Measurements from ENCODE around the gene PLEKHH1. TPM values are rescaled to one million over a fixed set of nuclear protein-coding genes. Genes with fewer than 3 reads are reported as not detected.
"Not testable (repeated sequence)": the region's sequence is repeated elsewhere in the genome, so short reads cannot be mapped to it uniquely, and the experiment has no call there.

Gene PLEKHH1
- total RNA-seq, 1 donor from 2014 or later: 1.7 TPM

DNA sequence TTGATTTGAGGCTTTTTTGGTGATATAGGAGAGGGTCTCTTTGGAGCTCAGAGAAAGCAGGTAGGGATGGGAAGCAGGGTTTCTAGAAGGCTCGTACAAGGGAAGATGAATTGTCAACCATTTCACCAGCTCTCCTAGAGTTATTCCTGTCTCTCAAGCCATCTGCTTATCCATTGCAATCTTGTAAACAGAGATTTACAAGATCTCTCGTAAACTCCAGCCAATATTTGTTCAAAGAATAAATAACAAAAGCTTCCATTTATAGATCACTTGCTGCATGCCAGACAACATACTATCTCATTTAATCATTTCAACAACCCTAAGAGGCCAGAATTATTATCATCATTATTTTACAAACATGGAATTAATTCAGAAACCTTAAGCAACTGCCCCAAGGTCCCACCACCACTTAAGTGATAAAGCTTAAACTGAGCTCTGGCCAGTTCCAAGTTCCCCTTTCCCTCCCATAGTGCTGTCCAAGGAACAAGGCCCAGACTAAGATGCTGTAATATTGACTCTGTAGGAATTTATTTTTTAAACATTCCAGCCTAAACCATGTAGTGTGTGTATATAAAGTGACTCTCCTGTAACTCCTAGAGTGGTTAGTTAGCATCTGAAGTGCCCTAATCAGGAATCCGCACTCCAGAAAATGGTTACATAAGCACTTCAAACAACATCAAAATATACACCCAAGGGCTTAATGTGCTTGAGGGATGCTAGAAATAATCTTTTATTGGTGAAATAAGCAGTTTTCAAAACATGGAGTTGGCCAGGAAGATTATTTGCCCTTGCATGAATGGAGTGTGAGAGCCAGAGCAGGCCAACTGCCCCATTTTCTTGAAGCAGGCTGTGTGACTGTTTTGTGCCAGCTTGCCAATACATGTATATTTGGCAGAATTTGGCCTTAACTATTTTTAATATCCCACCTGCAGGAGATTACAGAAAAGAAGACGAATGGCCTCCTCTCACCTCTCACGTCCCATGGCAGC lies 2.8 kb upstream of the PLEKHH1 start:
- Mint-ChIP-seq H3K27me3 (peaks cover 58% of the 10 kb centered on the region), H3K27ac (no peak overlapping the region), H3K9me3 (no peaks in the 10 kb centered on the region), H3K4me1 (peaks cover 5% of the 10 kb centered on the region), H3K36me3 (ENCODE audit: low read depth) (no peaks in the 10 kb centered on the region), H3K4me3 (no peak overlapping the region)
- intact Hi-C loops (cut with micrococcal nuclease): loop anchor here (5.0 kb wide), 2 partner anchors 43 to 103 kb away; partner anchors contain the start of gene TMEM229B
- no peak for DNase-seq

DNA sequence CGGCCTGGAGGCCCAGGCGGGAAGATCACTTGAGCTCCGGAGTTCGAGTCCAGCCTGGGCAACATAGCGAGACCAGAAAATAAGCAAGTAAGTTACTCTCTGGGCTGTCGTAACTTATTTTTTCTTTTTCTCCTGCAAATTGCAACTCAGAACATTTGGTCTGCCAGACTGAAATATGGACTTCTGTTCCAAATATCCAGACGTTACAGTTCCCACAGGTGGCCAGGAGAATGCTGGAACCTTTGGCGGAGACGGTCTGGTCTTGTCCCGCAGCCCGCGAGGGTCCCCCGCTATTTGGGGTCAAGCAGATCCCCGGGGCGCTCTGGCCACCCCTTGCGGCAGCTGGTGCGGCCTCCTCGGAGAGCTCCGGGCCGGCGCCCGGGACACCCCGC lies 488 bp upstream of the PLEKHH1 start:
- no peak overlapping the region for H3K27ac Mint-ChIP-seq
- H3K36me3 Mint-ChIP-seq (ENCODE audit: low read depth): no peaks in the 10 kb centered on the region
- peak overlapping the region; percentile 64 for H3K4me3 Mint-ChIP-seq
- peaks cover 5% of the 10 kb centered on the region for H3K4me1 Mint-ChIP-seq
- DNase-seq: no peak
- intact Hi-C loops (cut with micrococcal nuclease): loop anchor here (5.0 kb wide), 1 partner anchor 45 kb away; the partner anchor contains the start of gene TMEM229B
- peaks cover 54% of the 10 kb centered on the region for H3K27me3 Mint-ChIP-seq
- no peaks in the 10 kb centered on the region for H3K9me3 Mint-ChIP-seq

- Mint-ChIP-seq H3K4me1 (peaks cover 5% of the 10 kb centered on the region), H3K4me3 (peak overlapping the region; percentile 77), H3K27ac (no peak overlapping the region), H3K9me3 (no peaks in the 10 kb centered on the region), H3K27me3 (peaks cover 53% of the 10 kb centered on the region), H3K36me3 (ENCODE audit: low read depth) (no peaks in the 10 kb centered on the region)
- intact Hi-C loops (cut with micrococcal nuclease): loop anchor here (1.0 to 5.0 kb wide), 2 partner anchors 46 to 67 kb away; partner anchors contain the start of genes PIGH and TMEM229B
- no peak for DNase-seq
These were observed 630 bp downstream of the PLEKHH1 start for GRCh38 chr14:67533754-67534085.

DNA sequence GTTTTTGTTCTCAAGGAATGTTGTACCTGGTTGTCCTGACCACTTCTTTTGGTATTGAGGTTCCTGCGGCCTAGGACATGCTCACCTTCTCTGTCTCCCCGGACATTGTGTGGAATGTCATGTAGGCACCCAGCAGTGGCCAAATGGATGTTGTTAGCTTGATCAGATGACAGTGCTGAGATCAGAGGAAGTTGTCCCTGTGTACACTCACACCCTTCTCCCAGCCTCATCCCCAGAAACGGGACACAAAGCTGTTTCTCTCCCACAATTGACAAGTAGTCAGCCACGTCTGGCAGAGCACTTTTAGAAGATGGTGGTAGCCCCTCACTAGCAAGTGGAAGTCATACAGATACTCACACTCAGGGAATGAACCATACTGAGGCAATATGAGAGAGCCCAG lies 3.0 kb downstream of the PLEKHH1 start:
- Mint-ChIP-seq H3K27ac (no peak overlapping the region), H3K27me3 (peaks cover 49% of the 10 kb centered on the region), H3K9me3 (no peaks in the 10 kb centered on the region), H3K4me3 (no peak overlapping the region), H3K36me3 (ENCODE audit: low read depth) (no peaks in the 10 kb centered on the region), H3K4me1 (peaks cover 5% of the 10 kb centered on the region)
- no peak for DNase-seq
- intact Hi-C loops (cut with micrococcal nuclease): no loop called here

DNA sequence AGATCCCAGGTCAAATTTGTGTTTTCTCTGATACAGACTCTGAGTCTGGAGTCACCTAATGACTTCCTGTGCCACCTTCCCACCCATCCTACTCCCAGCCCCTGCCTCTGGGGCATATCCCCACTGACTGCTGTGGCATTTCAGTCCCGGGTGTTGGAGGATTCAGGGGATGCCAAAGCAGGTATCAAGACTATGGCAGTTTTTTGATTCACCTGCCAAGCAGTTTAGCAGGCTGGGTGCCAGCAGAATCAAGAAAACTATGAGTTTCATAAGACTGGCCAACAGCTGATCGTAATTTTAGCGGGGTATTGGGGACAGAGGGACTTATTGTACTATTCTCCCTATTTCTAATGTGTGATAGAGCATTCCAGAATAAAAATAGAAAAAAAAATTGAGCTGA lies 4.6 kb downstream of the PLEKHH1 start:
- H3K27me3 Mint-ChIP-seq: peaks cover 50% of the 10 kb centered on the region
- no peak for DNase-seq
- H3K4me1 Mint-ChIP-seq: peaks cover 8% of the 10 kb centered on the region
- no peaks in the 10 kb centered on the region for H3K36me3 Mint-ChIP-seq (ENCODE audit: low read depth)
- intact Hi-C loops (cut with micrococcal nuclease): no loop called here
- H3K4me3 Mint-ChIP-seq: no peak overlapping the region
- H3K27ac Mint-ChIP-seq: no peak overlapping the region
- H3K9me3 Mint-ChIP-seq: no peaks in the 10 kb centered on the region

DNA sequence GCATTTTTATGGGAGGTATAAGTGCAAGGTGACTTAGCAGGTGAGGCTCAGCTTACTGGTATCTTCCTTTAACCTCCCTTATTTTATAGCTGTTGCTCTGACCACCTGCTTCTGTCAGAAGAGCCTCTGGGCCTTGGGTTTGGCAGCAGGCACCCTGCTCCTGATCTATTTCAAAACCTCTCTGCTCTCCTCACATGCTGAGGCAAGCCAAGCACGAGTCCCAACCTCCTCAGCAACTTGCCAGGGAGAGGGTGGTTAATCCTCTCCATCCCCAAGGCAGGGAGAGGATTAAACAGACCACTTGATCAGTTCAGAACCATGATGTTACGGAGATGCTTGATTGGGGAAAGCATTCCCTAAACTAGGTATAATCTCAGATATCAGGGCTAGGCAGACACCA lies 5.4 kb downstream of the PLEKHH1 start:
- Mint-ChIP-seq H3K36me3 (ENCODE audit: low read depth) (no peaks in the 10 kb centered on the region), H3K27me3 (peaks cover 57% of the 10 kb centered on the region)

DNA sequence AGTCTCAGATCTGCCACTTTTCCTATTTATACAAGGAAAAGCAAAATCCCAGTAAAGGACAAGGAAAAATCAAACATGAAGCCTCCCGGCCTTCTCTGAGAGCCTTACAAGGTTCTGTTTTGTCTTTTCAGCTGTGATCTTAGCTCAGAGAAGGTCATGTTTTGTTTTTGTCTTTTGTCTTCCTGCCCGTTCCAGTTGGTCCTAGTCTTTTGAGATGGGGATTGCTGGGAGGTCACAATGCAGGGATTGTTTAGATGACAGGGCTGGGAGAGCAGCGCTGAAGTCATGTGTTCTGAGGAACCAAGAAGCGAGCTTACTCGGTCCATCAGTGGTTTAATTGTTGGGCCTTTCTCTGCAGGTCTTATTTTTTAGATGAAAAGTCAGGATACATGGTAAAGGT lies 6.0 kb downstream of the PLEKHH1 start:
- no peak for DNase-seq

More for the DNA sequence above, 5.4 kb downstream of the PLEKHH1 start:
- intact Hi-C loops (cut with micrococcal nuclease): no loop called here
- DNase-seq: no peak
- no peak overlapping the region for H3K27ac Mint-ChIP-seq
- no peak overlapping the region for H3K4me3 Mint-ChIP-seq
- H3K4me1 Mint-ChIP-seq: peaks cover 8% of the 10 kb centered on the region
- H3K9me3 Mint-ChIP-seq: no peaks in the 10 kb centered on the region

GRCh38 chr14:67541448-67542387 lies 8.6 kb downstream of the PLEKHH1 start:
- Mint-ChIP-seq H3K9me3 (no peaks in the 10 kb centered on the region), H3K4me1 (peaks cover 6% of the 10 kb centered on the region), H3K36me3 (ENCODE audit: low read depth) (no peaks in the 10 kb centered on the region), H3K27me3 (peaks cover 43% of the 10 kb centered on the region), H3K27ac (no peak overlapping the region), H3K4me3 (peak overlapping the region; percentile 71)
- no peak for DNase-seq
- intact Hi-C loops (cut with micrococcal nuclease): no loop called here

More for the DNA sequence above, 6.0 kb downstream of the PLEKHH1 start:
- peaks cover 6% of the 10 kb centered on the region for H3K4me1 Mint-ChIP-seq
- H3K4me3 Mint-ChIP-seq: no peak overlapping the region
- no peaks in the 10 kb centered on the region for H3K36me3 Mint-ChIP-seq (ENCODE audit: low read depth)
- H3K9me3 Mint-ChIP-seq: no peaks in the 10 kb centered on the region
- no peak overlapping the region for H3K27ac Mint-ChIP-seq
- intact Hi-C loops (cut with micrococcal nuclease): no loop called here
- H3K27me3 Mint-ChIP-seq: peaks cover 53% of the 10 kb centered on the region

DNA sequence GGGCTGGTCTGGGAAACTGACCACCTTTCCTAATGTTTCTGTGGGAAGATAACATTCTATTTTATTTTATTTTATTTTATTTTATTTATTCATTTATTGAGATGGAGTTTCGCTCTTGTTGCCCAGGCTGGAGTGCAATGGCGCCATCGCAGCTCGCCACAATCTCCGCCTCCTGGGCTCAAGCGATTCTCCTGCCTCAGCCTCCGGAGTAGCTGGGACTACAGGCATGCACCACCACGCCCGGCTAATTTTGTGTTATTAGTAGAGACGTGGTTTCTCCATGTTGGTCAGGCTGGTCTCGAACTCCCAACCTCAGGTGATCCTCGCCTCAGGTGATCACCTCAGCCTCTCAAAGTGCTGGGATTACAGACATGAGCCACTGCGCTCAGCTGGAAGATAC lies 9.5 kb downstream of the PLEKHH1 start:
- H3K27ac Mint-ChIP-seq; H3K4me3 Mint-ChIP-seq; DNase-seq; H3K4me1 Mint-ChIP-seq; intact Hi-C loops (cut with micrococcal nuclease); H3K9me3 Mint-ChIP-seq; H3K36me3 Mint-ChIP-seq (ENCODE audit: low read depth): not testable (repeated sequence)
- H3K27me3 Mint-ChIP-seq: peaks cover 43% of the 10 kb centered on the region

DNA sequence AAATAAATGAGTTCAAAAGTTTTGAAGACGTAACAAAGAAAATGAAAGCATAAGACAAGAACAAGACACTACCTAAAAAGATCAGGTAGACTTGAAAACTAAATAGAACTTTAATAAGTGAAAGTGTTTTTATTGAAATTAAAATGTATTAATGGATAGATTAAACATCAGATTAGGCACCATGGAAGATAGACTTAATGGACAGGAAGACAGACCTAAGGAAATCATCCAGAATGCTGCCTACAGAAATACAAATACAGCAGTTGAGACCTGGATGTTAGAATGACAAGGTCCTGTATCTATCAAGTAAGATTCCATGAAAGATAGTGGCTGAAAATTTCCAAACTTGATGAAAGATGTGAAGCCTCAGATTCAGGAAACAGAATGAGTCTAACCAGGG lies 11.5 kb downstream of the PLEKHH1 start:
- H3K36me3 Mint-ChIP-seq (ENCODE audit: low read depth): no peaks in the 10 kb centered on the region
- H3K27me3 Mint-ChIP-seq: peaks cover 33% of the 10 kb centered on the region
- no peaks in the 10 kb centered on the region for H3K9me3 Mint-ChIP-seq
- intact Hi-C loops (cut with micrococcal nuclease): no loop called here
- no peak for DNase-seq
- H3K4me1 Mint-ChIP-seq: peaks cover 6% of the 10 kb centered on the region
- no peak overlapping the region for H3K4me3 Mint-ChIP-seq
- no peak overlapping the region for H3K27ac Mint-ChIP-seq

GRCh38 chr14:67547224-67547780 lies 14.2 kb downstream of the PLEKHH1 start:
- Mint-ChIP-seq H3K27ac (no peak overlapping the region), H3K4me1 (no peaks in the 10 kb centered on the region)
- intact Hi-C loops (cut with micrococcal nuclease): no loop called here

GRCh38 chr14:67549734-67550133 lies 16.6 kb downstream of the PLEKHH1 start:
- H3K4me1 Mint-ChIP-seq: no peaks in the 10 kb centered on the region
- H3K4me3 Mint-ChIP-seq: no peak overlapping the region
- H3K36me3 Mint-ChIP-seq (ENCODE audit: low read depth): no peaks in the 10 kb centered on the region
- DNase-seq: no peak
- no peak overlapping the region for H3K27ac Mint-ChIP-seq
- intact Hi-C loops (cut with micrococcal nuclease): no loop called here
- peaks cover 4% of the 10 kb centered on the region for H3K27me3 Mint-ChIP-seq
- no peaks in the 10 kb centered on the region for H3K9me3 Mint-ChIP-seq

More at GRCh38 chr14:67547224-67547780, 14.2 kb downstream of the PLEKHH1 start:
- no peak overlapping the region for H3K4me3 Mint-ChIP-seq
- no peaks in the 10 kb centered on the region for H3K36me3 Mint-ChIP-seq (ENCODE audit: low read depth)
- no peak for DNase-seq
- H3K9me3 Mint-ChIP-seq: no peaks in the 10 kb centered on the region
- H3K27me3 Mint-ChIP-seq: peaks cover 16% of the 10 kb centered on the region

GRCh38 chr14:67551123-67551522 lies 18.0 kb downstream of the PLEKHH1 start:
- H3K9me3 Mint-ChIP-seq: no peaks in the 10 kb centered on the region
- H3K27me3 Mint-ChIP-seq: no peaks in the 10 kb centered on the region
- no peak overlapping the region for H3K4me3 Mint-ChIP-seq
- intact Hi-C loops (cut with micrococcal nuclease): no loop called here
- no peaks in the 10 kb centered on the region for H3K36me3 Mint-ChIP-seq (ENCODE audit: low read depth)
- DNase-seq: no peak
- H3K4me1 Mint-ChIP-seq: no peaks in the 10 kb centered on the region
- H3K27ac Mint-ChIP-seq: no peak overlapping the region

All from activated CD4-positive, alpha-beta T cell treated with anti-CD3 and anti-CD28 coated beads, Interleukin-2, amount 10 ng/mL, durations not matched to agents 24 days and 14 days (primary cell).